B cell (primary cell): ENCODE data around the gene NEUROG1. TPM values are rescaled to one million over a fixed set of nuclear protein-coding genes. Genes with fewer than 3 reads are reported as not detected.

ENCODE experiments used
- ATAC-seq: fragments of 200-7000 bp; cut with Tn5 transposase; one replicate; pipeline ENCODE4 v1.10.0; 2021; ENCODE audit warnings: low read depth, mild to moderate bottlenecking, moderate number of reproducible peaks, moderate library complexity
- CTCF ChIA-PET: fragments of 350-600 bp; sonication (Branson Sonifier 250); formaldehyde crosslinking; loops from one replicate; lab custom pipeline; 2021; ENCODE audit warnings: antibody characterized with exemption, inconsistent platforms; lab: Charles Lee
- POLR2A ChIA-PET: fragments of 350-600 bp; sonication (Branson Sonifier 250); formaldehyde crosslinking; loops from one replicate; lab custom pipeline; 2021; ENCODE audit warnings: antibody characterized with exemption; lab: Charles Lee
- DNase-seq: peaks from one replicate; pipeline ENCODE4 v3.0.0; 2013
- H2AFZ ChIP-seq: 2 replicates; pipeline ENCODE4 v1.6.1; 2012; ENCODE audit warnings: mild to moderate bottlenecking, low read depth, low read length; ENCODE audit not compliant: insufficient read depth, poor library complexity, severe bottlenecking
- H3K27ac ChIP-seq, 2 donors: 1 replicate in 1 of 2; 2 replicates in 1 of 2; pipeline ENCODE4 v1.5.1; 2012 to 2013; ENCODE audit warnings: low read length in 2 of 2, mild to moderate bottlenecking in 2 of 2, moderate library complexity in 1 of 2
- H3K27me3 ChIP-seq, 4 experiments: fragments of 200-600 bp in 1 of 4; sonication (generic) in 1 of 4; replicated peaks in 1 of 4; 1 replicate in 2 of 4; 2 replicates in 2 of 4; pipeline versions ENCODE4 v1.6.1 to v1.7.0; 2013 to 2016; ENCODE audit warnings: low read length in 3 of 4, mild to moderate bottlenecking in 2 of 4, mixed read lengths in 1 of 4, moderate library complexity in 1 of 4; ENCODE audit not compliant: insufficient read depth in 4 of 4, control insufficient read depth in 3 of 4; ENCODE audit errors: control extremely low read depth in 1 of 4
- H3K36me3 ChIP-seq, 2 experiments: replicated peaks in 1 of 2; 1 replicate in 1 of 2; 2 replicates in 1 of 2; pipeline versions ENCODE4 v1.6.1 to v1.7.1; 2013; ENCODE audit warnings: low read length in 1 of 2; ENCODE audit not compliant: insufficient read depth in 2 of 2, control insufficient read depth in 1 of 2; ENCODE audit errors: control extremely low read depth in 1 of 2, extremely low read depth in 1 of 2
- H3K4me1 ChIP-seq, 2 donors: fragments of 200-600 bp in 1 of 2; sonication (generic) in 1 of 2; 1 replicate in 1 of 2; 2 replicates in 1 of 2; pipeline versions ENCODE4 v1.5.1 to v1.6.1; 2013 to 2017; ENCODE audit warnings: low read length in 2 of 2; ENCODE audit not compliant: control insufficient read depth in 2 of 2, insufficient read depth in 2 of 2
- H3K4me2 ChIP-seq: replicated peaks from 2 replicates; pipeline ENCODE3; 2012; ENCODE audit warnings: mild to moderate bottlenecking, low read depth, low read length; ENCODE audit not compliant: poor library complexity, severe bottlenecking
- H3K4me3 ChIP-seq, 5 experiments: fragments of 200-600 bp in 1 of 5; sonication (generic) in 1 of 5; 1 replicate in 3 of 5; 2 replicates in 2 of 5; pipeline versions ENCODE4 v1.5.1 to v1.7.0; 2011 to 2016; ENCODE audit warnings: low read length in 4 of 5, mild to moderate bottlenecking in 4 of 5, low read depth in 2 of 5, control low read depth in 1 of 5, moderate library complexity in 1 of 5; ENCODE audit not compliant: insufficient read depth in 1 of 5; ENCODE audit errors: control extremely low read depth in 1 of 5, extremely low read depth in 1 of 5
- H3K79me2 ChIP-seq: fragments of 200-600 bp; sonication (generic); one replicate; pipeline ENCODE4 v1.6.0; 2016; ENCODE audit warnings: low read length; ENCODE audit not compliant: control insufficient read depth, insufficient read depth
- H3K9ac ChIP-seq: fragments of 200-600 bp; sonication (generic); 2 replicates; pipeline ENCODE4 v1.6.1; 2017; ENCODE audit warnings: mild to moderate bottlenecking, low read length, moderate library complexity
- H3K9me3 ChIP-seq, 3 donors: one replicate each; pipeline versions ENCODE4 v1.6.1 to v1.7.1; 2013; ENCODE audit warnings: low read length in 2 of 3; ENCODE audit not compliant: control insufficient read depth in 2 of 3, insufficient read depth in 1 of 3; ENCODE audit errors: control extremely low read depth in 1 of 3
- H4K20me1 ChIP-seq: 2 replicates; pipeline ENCODE4 v1.6.0; 2012; ENCODE audit warnings: mild to moderate bottlenecking, low read length; ENCODE audit not compliant: insufficient read depth, control insufficient read depth, poor library complexity, severe bottlenecking
- H3K27ac Mint-ChIP-seq: one replicate; pipeline ENCODE4 v1.8.0; 2021; ENCODE audit warnings: mixed read lengths
- H3K27me3 Mint-ChIP-seq: one replicate; pipeline ENCODE4 v1.8.0; 2021; ENCODE audit warnings: mixed read lengths
- H3K4me1 Mint-ChIP-seq: one replicate; pipeline ENCODE4 v1.8.0; 2021; ENCODE audit warnings: mixed read lengths
- H3K4me3 Mint-ChIP-seq: one replicate; pipeline ENCODE4 v1.8.0; 2021; ENCODE audit warnings: mixed read lengths
- H3K9me3 Mint-ChIP-seq: one replicate; pipeline ENCODE4 v1.8.0; 2022; ENCODE audit warnings: mixed read lengths; ENCODE audit not compliant: insufficient read depth
- CTCF ChIP-seq: fragments of 200-600 bp; IDR thresholded peaks from one replicate; pipeline ENCODE4 v1.8.0; 2022; ENCODE audit warnings: antibody characterized with exemption, mild to moderate bottlenecking
- EZH2 ChIP-seq: IDR thresholded peaks from 2 replicates; pipeline ENCODE4 v1.6.1; 2012; ENCODE audit warnings: borderline replicate concordance, low read depth, mild to moderate bottlenecking, moderate library complexity, low read length; ENCODE audit not compliant: insufficient read depth, poor library complexity, severe bottlenecking
- WGBS: methylation state at CpG from one replicate; pipeline ENCODE4 v1.1.5; 2013; ENCODE audit warnings: missing lambda C conversion rate; ENCODE audit not compliant: insufficient coverage; 5-methylcytosine and 5-hydroxymethylcytosine counted together
- intact Hi-C: fragments of 100-400 bp; cut with micrococcal nuclease; formaldehyde crosslinking; loops from one replicate; pipeline ENCODE4 v1.10.0; 2022
- polyA plus RNA-seq: library from polyadenylated mRNA; depleted of rRNA; stranded (reverse); fragments of >200 nt; gene quantifications from 2 replicates; pipeline ENCODE4 v1.2.3, GENCODE V29; 2012
- total RNA-seq, 2 donors: library from RNA; stranded (reverse); fragments of 120-200 nt in 1 of 2; gene quantifications; 1 replicate in 1 of 2; 2 replicates in 1 of 2; pipeline versions ENCODE4 v1.2.3 to v1.2.4, GENCODE V29; 2013 to 2022

The NEUROG1 gene
- total and polyA plus RNA-seq, 2 donors (not counting 1 experiment from before 2014, with no cell fraction given), result not detected

- Histone ChIP-seq H3K4me1 (peaks cover 20 to 21% of the 10 kb centered on the region in 2 donors), H3K79me2 (no peaks in the 10 kb centered on the region), H3K9ac (peak overlapping the region; percentile 67), H3K36me3 (no peaks in the 10 kb centered on the region), H4K20me1 (no peaks in the 10 kb centered on the region), H2AFZ (peak overlapping the region; percentile 76), H3K27me3 (peaks cover 0 to 61% (median 33%) of the 10 kb centered on the region in 4 experiments), H3K9me3 (no peaks in the 10 kb centered on the region), H3K4me3 (peak overlapping the region; percentile 10 to 67 (median 55)), H3K27ac (no peak overlapping the region), H3K4me2 (peak overlapping the region; percentile 82)
- DNase-seq (no peak), ATAC-seq (no peak)
- Mint-ChIP-seq H3K9me3 (no peaks in the 10 kb centered on the region), H3K27me3 (peaks cover 82% of the 10 kb centered on the region), H3K4me1 (peaks cover 15% of the 10 kb centered on the region), H3K27ac (no peak overlapping the region), H3K4me3 (peak overlapping the region; percentile 86)
- intact Hi-C loops, result no loop called here
- no CpG with 5 or more reads among the region's 5 CpGs for WGBS
- ChIA-PET POLR2A (no interaction called here), CTCF (no interaction called here)
- no peak for TF ChIP-seq CTCF
- TF ChIP-seq EZH2, result no peak
These were observed 7.3 kb upstream of the NEUROG1 start for GRCh38 chr5:135543001-135543484.

DNA sequence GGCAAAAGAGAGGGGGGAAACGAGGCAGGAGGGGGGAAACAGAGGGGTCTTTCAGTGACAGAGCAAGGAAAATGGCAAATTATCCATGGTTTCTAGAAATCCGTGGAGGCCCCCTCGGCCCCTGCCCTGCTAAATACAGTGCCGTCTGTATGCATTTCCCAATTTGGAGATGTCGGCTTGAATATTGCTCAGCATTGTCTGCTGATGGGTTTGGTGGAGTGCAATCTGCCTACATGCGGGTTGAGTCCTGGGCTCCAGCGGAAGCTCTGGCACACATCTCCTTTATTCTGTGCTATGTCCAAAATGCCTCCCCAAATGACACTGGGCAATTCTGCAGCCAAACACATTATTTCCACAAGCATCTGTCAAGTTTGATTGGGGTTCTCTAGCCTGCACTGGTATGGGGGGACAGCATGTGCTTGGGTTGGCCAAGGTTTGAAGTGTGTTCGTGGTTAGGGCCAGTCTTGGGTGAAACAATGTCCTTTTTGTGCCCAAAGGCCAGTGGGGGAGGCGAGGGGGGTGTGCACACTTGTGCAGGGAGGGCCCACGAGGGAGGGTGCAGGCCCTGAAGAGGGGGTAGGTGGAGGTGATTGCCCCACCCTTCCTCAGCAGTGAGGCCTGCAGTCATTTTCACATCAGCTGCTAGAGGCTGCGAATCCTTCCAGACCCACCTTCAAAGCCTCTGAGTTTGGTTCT, 6.2 kb upstream of the NEUROG1 start:
- H3K36me3 ChIP-seq, result no peaks in the 10 kb centered on the region
- no peak overlapping the region for H3K4me3 ChIP-seq
- no peak for ATAC-seq
- H3K27me3 Mint-ChIP-seq, result peaks cover 82% of the 10 kb centered on the region
- no peaks in the 10 kb centered on the region for H4K20me1 ChIP-seq
- H3K27ac ChIP-seq, result no peak overlapping the region
- intact Hi-C loops, result no loop called here
- no peak overlapping the region for H3K4me3 Mint-ChIP-seq
- ChIA-PET POLR2A (no interaction called here), CTCF (interaction anchor here (2.5 kb wide), 1 partner anchor 24 kb away, joined by 8 read pairs; no protein-coding TSS in a partner anchor)
- no peak for TF ChIP-seq CTCF
- TF ChIP-seq EZH2, result no peak
- H3K4me1 ChIP-seq, result peaks cover 20 to 21% of the 10 kb centered on the region in 2 donors
- H3K9me3 ChIP-seq, result peaks cover 0 to 8% (median 0%) of the 10 kb centered on the region in 3 donors
- H3K79me2 ChIP-seq, result no peaks in the 10 kb centered on the region
- H3K9me3 Mint-ChIP-seq, result no peaks in the 10 kb centered on the region
- DNase-seq, result no peak
- peaks cover 15% of the 10 kb centered on the region for H3K4me1 Mint-ChIP-seq
- 38% methylated on average over 7 of the region's 11 CpGs for WGBS
- H3K9ac ChIP-seq, result no peak overlapping the region
- no peak overlapping the region for H3K4me2 ChIP-seq
- no peak overlapping the region for H3K27ac Mint-ChIP-seq
- no peak overlapping the region for H2AFZ ChIP-seq
- peaks cover 0 to 72% (median 37%) of the 10 kb centered on the region in 4 experiments for H3K27me3 ChIP-seq
